GM12891 (cell line): ENCODE measurements around the gene GRIK3.

Experiments used
- PAX5 ChIP-seq: IDR thresholded peaks from 2 replicates; pipeline ENCODE4 v1.6.1; 2011; ENCODE audit warnings: low read length, moderate library complexity, mild to moderate bottlenecking; ENCODE audit not compliant: insufficient read depth, severe bottlenecking
- POLR2A ChIP-seq: IDR thresholded peaks from 2 replicates; pipeline ENCODE4 v1.6.1; 2011; ENCODE audit warnings: low read depth, low read length, control low read depth
- POLR2AphosphoS5 ChIP-seq: IDR thresholded peaks from 2 replicates; pipeline ENCODE4 v1.6.1; 2011; ENCODE audit warnings: low read depth, low read length, control low read depth
- POU2F2 ChIP-seq: IDR thresholded peaks from 2 replicates; pipeline ENCODE4 v1.6.1; 2011; ENCODE audit warnings: low read depth, mild to moderate bottlenecking, control low read depth, low read length, moderate library complexity
- SPI1 ChIP-seq: IDR thresholded peaks from 2 replicates; pipeline ENCODE4 v1.6.1; 2011; ENCODE audit warnings: low read depth, low read length, control low read depth
- TAF1 ChIP-seq: IDR thresholded peaks from 2 replicates; pipeline ENCODE4 v1.6.1; 2011; ENCODE audit warnings: low read depth, low read length, control low read depth

- no peak for TF ChIP-seq POLR2A
- no peak for TF ChIP-seq POLR2AphosphoS5
- no peak for TF ChIP-seq TAF1
- no peak for TF ChIP-seq SPI1
- TF ChIP-seq PAX5, result no peak
- TF ChIP-seq POU2F2, result no peak
Measured at GRCh38 chr1:37068260-37068659, 33.9 kb upstream of the GRIK3 start.
